ENCODE measurements around the gene TSPAN5.

- TF ChIP-seq POLR2AphosphoS5 (IDR thresholded peaks at IDR 0.05) (no peak), CTCF (IDR thresholded peaks at IDR 0.05; ENCODE audit: poor library complexity, severe bottlenecking) (no peak), TAF1 (IDR thresholded peaks at IDR 0.05; ENCODE audit: low read depth) (no peak), REST (IDR thresholded peaks at IDR 0.05; ENCODE audit: borderline replicate concordance) (no peak), EP300 (conservative IDR thresholded peaks at IDR 0.05; ENCODE audit: poor library complexity, severe bottlenecking) (no peak), MXI1 (conservative IDR thresholded peaks at IDR 0.05; ENCODE audit: poor library complexity, severe bottlenecking) (no peak), EZH2 (IDR thresholded peaks at IDR 0.05; ENCODE audit: borderline replicate concordance, insufficient read depth, low read length, poor library complexity, severe bottlenecking) (no peak), SMC3 (conservative IDR thresholded peaks at IDR 0.05; ENCODE audit: poor library complexity) (no peak)
These were observed 118.7 kb downstream of the TSPAN5 start for GRCh38 chr4:98539741-98540140.

Data from neural cell (in vitro differentiated cells).